Measurements from ENCODE around the gene ACSL1.

- TF ChIP-seq CTCF (conservative IDR thresholded peaks at IDR 0.05; ENCODE audit: low read length) = no peak
- TF ChIP-seq EZH2phosphoT487 (IDR thresholded peaks at IDR 0.05; ENCODE audit: borderline replicate concordance) = no peak
Measured at GRCh38 chr4:184760681-184761080, 65.1 kb downstream of the ACSL1 start.

All from Loucy (cell line).